ENCODE measurements around the gene CADM1. TPM values are rescaled to one million over a fixed set of nuclear protein-coding genes. Genes with fewer than 3 reads are reported as not detected.

Gene CADM1
- total RNA-seq, 1 donor, result 0.45 TPM

- TF ChIP-seq CTCF (IDR thresholded peaks at IDR 0.05; ENCODE audit: insufficient read depth, low read length), result no peak
- H3K4me3 ChIP-seq (ENCODE audit: low read depth, low read length), result no peak overlapping the region
- DNase-seq (ENCODE audit: low read depth), result no peak
These were observed 355.5 kb downstream of the CADM1 start for GRCh38 chr11:115148691-115149090.

GRCh38 chr11:115148101-115148500 is 356.1 kb downstream of the CADM1 start:
- no peak for TF ChIP-seq CTCF (IDR thresholded peaks at IDR 0.05; ENCODE audit: insufficient read depth, low read length)
- no peak for DNase-seq (ENCODE audit: low read depth)

GRCh38 chr11:115147243-115147807 is 356.9 kb downstream of the CADM1 start:
- no peak overlapping the region for H3K4me3 ChIP-seq (ENCODE audit: low read depth, low read length)
- no peak for TF ChIP-seq CTCF (IDR thresholded peaks at IDR 0.05; ENCODE audit: insufficient read depth, low read length)
- DNase-seq (ENCODE audit: low read depth), result no peak

More at GRCh38 chr11:115148101-115148500, 356.1 kb downstream of the CADM1 start:
- no peak overlapping the region for H3K4me3 ChIP-seq (ENCODE audit: low read depth, low read length)

GRCh38 chr11:115146425-115146824 is 357.8 kb downstream of the CADM1 start:
- no peak for DNase-seq (ENCODE audit: low read depth)
- TF ChIP-seq CTCF (IDR thresholded peaks at IDR 0.05; ENCODE audit: insufficient read depth, low read length), result no peak
- H3K4me3 ChIP-seq (ENCODE audit: low read depth, low read length), result no peak overlapping the region

- no peak for DNase-seq (ENCODE audit: low read depth)
- no peak overlapping the region for H3K4me3 ChIP-seq (ENCODE audit: low read depth, low read length)
- TF ChIP-seq CTCF (IDR thresholded peaks at IDR 0.05; ENCODE audit: insufficient read depth, low read length), result no peak
These were observed 358.9 kb downstream of the CADM1 start for GRCh38 chr11:115145324-115145723.

GRCh38 chr11:115144914-115145313 is 359.3 kb downstream of the CADM1 start:
- no peak for DNase-seq (ENCODE audit: low read depth)
- no peak for TF ChIP-seq CTCF (IDR thresholded peaks at IDR 0.05; ENCODE audit: insufficient read depth, low read length)
- no peak overlapping the region for H3K4me3 ChIP-seq (ENCODE audit: low read depth, low read length)

- TF ChIP-seq CTCF (IDR thresholded peaks at IDR 0.05; ENCODE audit: insufficient read depth, low read length), result no peak
- H3K4me3 ChIP-seq (ENCODE audit: low read depth, low read length), result no peak overlapping the region
- DNase-seq (ENCODE audit: low read depth), result no peak
These were observed 360.2 kb downstream of the CADM1 start for GRCh38 chr11:115144014-115144413.

All from fibroblast of the aortic adventitia (primary cell).